IMR-90 (cell line): ENCODE measurements around the gene MGAT5. TPM values are rescaled to one million over a fixed set of nuclear protein-coding genes. Genes with fewer than 3 reads are reported as not detected.

Source experiments
- ATAC-seq: fragments of 200-7000 bp; cut with Tn5 transposase; 2 replicates; pipeline ENCODE4 v1.9.1; 2020; ENCODE audit warnings: low read depth, mild to moderate bottlenecking, moderate library complexity
- BruUV-seq: library from RNA; stranded (reverse); fragments of 400-500 nt; replicated peaks from 2 replicates; lab custom pipeline; 2021; lab: Mats Ljungman, UMichigan
- CTCF ChIA-PET: fragments of 300-600 bp; formaldehyde crosslinking; extraction: SDS; loops from one replicate; lab custom pipeline; 2021; ENCODE audit warnings: antibody characterized with exemption; lab: Yijun Ruan, JAX
- POLR2A ChIA-PET: fragments of 300-600 bp; sonication (Branson Sonifier 250); formaldehyde crosslinking; loops from one replicate; lab custom pipeline; 2022; ENCODE audit warnings: antibody characterized with exemption; ENCODE audit not compliant: unreplicated experiment; lab: Charles Lee
- DNase-seq: peaks from one replicate; pipeline ENCODE4 v3.0.0; 2013
- H2AFZ ChIP-seq: replicated peaks from 2 replicates; pipeline ENCODE3; 2013; ENCODE audit warnings: low read length, mild to moderate bottlenecking; ENCODE audit not compliant: poor library complexity
- H2AK5ac ChIP-seq: 2 replicates; pipeline ENCODE4 v1.6.1; 2013; ENCODE audit warnings: low read depth, low read length, inconsistent platforms
- H2AK9ac ChIP-seq: replicated peaks from 2 replicates; pipeline ENCODE3; 2013; ENCODE audit warnings: mild to moderate bottlenecking, low read depth, low read length, moderate library complexity; ENCODE audit not compliant: poor library complexity
- H2BK120ac ChIP-seq: 2 replicates; pipeline ENCODE4 v1.6.1; 2013; ENCODE audit warnings: low read depth, low read length, inconsistent platforms
- H2BK15ac ChIP-seq: 3 replicates; pipeline ENCODE4 v1.6.1; 2013; ENCODE audit warnings: low read depth, low read length, inconsistent platforms
- H2BK20ac ChIP-seq: 2 replicates; pipeline ENCODE4 v1.6.1; 2013; ENCODE audit warnings: low read depth, mild to moderate bottlenecking, inconsistent platforms, low read length, moderate library complexity
- H2BK5ac ChIP-seq: 2 replicates; pipeline ENCODE4 v1.6.1; 2013; ENCODE audit warnings: mild to moderate bottlenecking, low read depth, low read length, inconsistent platforms; ENCODE audit not compliant: poor library complexity, severe bottlenecking
- H3K14ac ChIP-seq: replicated peaks from 2 replicates; pipeline ENCODE4 v1.6.1; 2013; ENCODE audit warnings: low read depth, low read length, inconsistent platforms
- H3K18ac ChIP-seq: 2 replicates; pipeline ENCODE4 v1.6.1; 2013; ENCODE audit warnings: low read depth, low read length, control low read depth
- H3K23ac ChIP-seq: 2 replicates; pipeline ENCODE4 v1.6.1; 2013; ENCODE audit warnings: low read depth, low read length, inconsistent platforms
- H3K27ac ChIP-seq: 2 replicates; pipeline ENCODE4 v1.5.1; 2013; ENCODE audit warnings: mild to moderate bottlenecking, control low read depth, low read length; ENCODE audit not compliant: insufficient read depth
- H3K27me3 ChIP-seq: 2 replicates; pipeline ENCODE4 v1.6.1; 2013; ENCODE audit warnings: low read length; ENCODE audit not compliant: control insufficient read depth, insufficient read depth
- H3K36me3 ChIP-seq: 2 replicates; pipeline ENCODE4 v1.6.1; 2013; ENCODE audit warnings: low read length, mixed read lengths; ENCODE audit not compliant: control insufficient read depth, insufficient read depth
- H3K4ac ChIP-seq: 2 replicates; pipeline ENCODE4 v1.6.1; 2013; ENCODE audit warnings: low read depth, low read length, inconsistent platforms
- H3K4me1 ChIP-seq: 2 replicates; pipeline ENCODE4 v1.6.1; 2013; ENCODE audit warnings: low read length, mixed read lengths; ENCODE audit not compliant: control insufficient read depth, insufficient read depth
- H3K4me2 ChIP-seq: 2 replicates; pipeline ENCODE4 v1.6.1; 2013; ENCODE audit warnings: low read depth, mild to moderate bottlenecking, control low read depth, low read length, moderate library complexity
- H3K4me3 ChIP-seq: 2 replicates; pipeline ENCODE4 v1.5.1; 2013; ENCODE audit warnings: low read depth, mild to moderate bottlenecking, control low read depth, low read length, moderate library complexity; ENCODE audit not compliant: insufficient read depth
- H3K56ac ChIP-seq: 2 replicates; pipeline ENCODE4 v1.6.1; 2013; ENCODE audit warnings: low read length, inconsistent platforms; ENCODE audit not compliant: insufficient read depth; ENCODE audit errors: extremely low read depth
- H3K79me1 ChIP-seq, 2 experiments: 2 replicates each; pipeline ENCODE4 v1.6.1; 2013; ENCODE audit warnings: low read length in 2 of 2, inconsistent platforms in 1 of 2, low read depth in 1 of 2
- H3K9ac ChIP-seq: 2 replicates; pipeline ENCODE4 v1.6.1; 2013; ENCODE audit warnings: low read depth, low read length, control low read depth
- H3K9me1 ChIP-seq: 2 replicates; pipeline ENCODE4 v1.6.1; 2013; ENCODE audit warnings: low read length, inconsistent platforms; ENCODE audit not compliant: insufficient read depth
- H3K9me3 ChIP-seq: 2 replicates; pipeline ENCODE4 v1.6.1; 2013; ENCODE audit warnings: low read length; ENCODE audit not compliant: control insufficient read depth, insufficient read depth
- H4K20me1 ChIP-seq: 2 replicates; pipeline ENCODE4 v1.6.1; 2013; ENCODE audit warnings: low read length, inconsistent platforms; ENCODE audit not compliant: insufficient read depth
- H4K5ac ChIP-seq: 2 replicates; pipeline ENCODE4 v1.6.1; 2013; ENCODE audit warnings: mild to moderate bottlenecking, low read depth, low read length, control low read depth
- H4K8ac ChIP-seq, 2 experiments: 2 replicates each; pipeline ENCODE4 v1.6.1; 2013; ENCODE audit warnings: low read depth in 2 of 2, low read length in 2 of 2, control low read depth in 1 of 2, inconsistent platforms in 1 of 2
- H4K91ac ChIP-seq: 2 replicates; pipeline ENCODE4 v1.6.1; 2013; ENCODE audit warnings: low read depth, low read length, inconsistent platforms; ENCODE audit not compliant: insufficient read depth
- FOS ChIP-seq: fragments of 150-350 bp; IDR thresholded peaks from 2 replicates; pipeline ENCODE4 v1.6.1; 2016; ENCODE audit warnings: low read depth, low read length
- MAFK ChIP-seq: IDR thresholded peaks from 2 replicates; pipeline ENCODE4 v1.6.1; 2012; ENCODE audit warnings: low read depth, low read length, improper control_type of control experiment
- MAZ ChIP-seq: IDR thresholded peaks from 2 replicates; pipeline ENCODE4 v1.6.1; 2012; ENCODE audit warnings: low read depth, mild to moderate bottlenecking, low read length, improper control_type of control experiment, moderate library complexity, borderline replicate concordance
- POLR2A ChIP-seq: IDR thresholded peaks from 2 replicates; pipeline ENCODE4 v1.6.1; 2012; ENCODE audit warnings: mild to moderate bottlenecking, low read depth, low read length
- RCOR1 ChIP-seq: IDR thresholded peaks from 2 replicates; pipeline ENCODE4 v1.6.1; 2012; ENCODE audit warnings: mild to moderate bottlenecking, low read length, improper control_type of control experiment; ENCODE audit not compliant: insufficient replicate concordance
- RFX5 ChIP-seq: IDR thresholded peaks from 2 replicates; pipeline ENCODE4 v1.8.0; 2012; ENCODE audit warnings: low read depth, mild to moderate bottlenecking, low read length, moderate library complexity
- WGBS, 2 experiments: methylation state at CpG; one replicate each; pipeline versions ENCODE4 v1.1.5 to v1.1.7; 2013; ENCODE audit warnings: missing lambda C conversion rate in 2 of 2; ENCODE audit not compliant: insufficient read length in 1 of 2; ENCODE audit errors: extremely low coverage in 2 of 2; 5-methylcytosine and 5-hydroxymethylcytosine counted together
- dilution Hi-C: fragments of 300-500 bp; cut with HindIII; formaldehyde crosslinking; loops from one replicate; pipeline ENCODE4 v1.14.3; 2018; ENCODE audit warnings: low sequenced_read_pairs; ENCODE audit not compliant: unreplicated experiment
- in situ Hi-C: fragments of 300-500 bp; cut with MboI; formaldehyde crosslinking; loops from 3 replicates; pipeline ENCODE4 v1.14.3; 2019; ENCODE audit warnings: low sequenced_read_pairs, inconsistent platforms, mixed read lengths
- intact Hi-C: fragments of 100-400 bp; cut with micrococcal nuclease; formaldehyde crosslinking; loops from 2 replicates; pipeline ENCODE4 v1.10.0; 2022
- polyA plus RNA-seq, 3 experiments: library from polyadenylated mRNA; depleted of rRNA; stranded (reverse); fragments of >200 nt; gene quantifications; 2 replicates each; pipeline ENCODE4 v1.2.3, GENCODE V29; 2012; ENCODE audit warnings: low replicate concordance in 1 of 3
- total RNA-seq: library from RNA; depleted of rRNA; stranded (reverse); fragments of >200 nt; gene quantifications from 2 replicates; pipeline ENCODE4 v1.2.3, GENCODE V29; 2012
- TF ChIP-seq, protein P1 (sequence below): fragments of 150-350 bp; IDR thresholded peaks from 2 replicates; pipeline ENCODE4 v1.6.1; 2016; ENCODE audit warnings: low read depth, mild to moderate bottlenecking, low read length, moderate library complexity, borderline replicate concordance
- TF ChIP-seq, protein P2 (sequence below): conservative IDR thresholded peaks from 2 replicates; pipeline ENCODE4 v1.5.1; 2012; ENCODE audit warnings: mild to moderate bottlenecking, low read depth, low read length, improper control_type of control experiment

Gene MGAT5
- total and polyA plus RNA-seq, 2 of the 4 experiments (the other 2 are of a cell fraction), result 22.9 to 59.9 TPM

DNA sequence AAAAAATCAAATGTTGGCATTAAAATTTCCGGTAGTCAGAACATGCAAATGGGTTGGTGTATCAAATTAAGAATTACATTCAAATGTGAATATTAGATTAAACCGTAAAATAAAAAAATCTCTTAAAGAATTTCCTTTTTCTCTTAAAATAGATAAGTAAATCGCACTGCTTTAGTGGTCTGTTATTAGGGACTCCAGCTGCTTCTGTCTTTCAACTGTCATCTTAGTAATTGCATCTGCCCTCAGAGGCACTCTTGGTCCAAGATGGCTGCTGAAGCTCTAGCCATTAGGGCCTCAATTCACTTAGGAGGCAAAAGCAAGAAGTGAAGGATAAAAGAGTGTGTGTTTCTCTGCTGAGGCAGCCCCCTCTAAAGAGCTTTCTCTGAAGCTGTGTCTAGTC lies 132.4 kb downstream of the MGAT5 start:
- Histone ChIP-seq H3K56ac (no peak overlapping the region), H3K9me3 (no peaks in the 10 kb centered on the region), H2AK5ac (no peak overlapping the region), H2BK20ac (no peak overlapping the region), H3K36me3 (peaks cover 7% of the 10 kb centered on the region), H3K9ac (no peak overlapping the region), H2BK5ac (no peak overlapping the region), H3K4me2 (no peak overlapping the region), H3K23ac (no peak overlapping the region), H3K4ac (no peak overlapping the region), H3K18ac (no peak overlapping the region), H4K20me1 (no peaks in the 10 kb centered on the region), H2AK9ac (no peak overlapping the region), H3K4me3 (no peak overlapping the region), H4K8ac (no peak overlapping the region), H3K14ac (no peak overlapping the region), H2AFZ (no peak overlapping the region), H2BK15ac (no peak overlapping the region), H2BK120ac (no peak overlapping the region), H3K27ac (no peak overlapping the region), H3K27me3 (no peaks in the 10 kb centered on the region), H3K79me1 (0 out of 4 replicates have a peak, but pooled peaks cover 0 to 5% of the 10 kb centered on the region in 2 experiments), H4K5ac (no peak overlapping the region), H4K91ac (no peak overlapping the region), H3K4me1 (no peaks in the 10 kb centered on the region), H3K9me1 (no peaks in the 10 kb centered on the region)
- CTCF ChIA-PET, result no interaction called here
- POLR2A ChIA-PET, result no interaction called here
- TF ChIP-seq FOS, result no peak
- TF ChIP-seq, protein P1, sequence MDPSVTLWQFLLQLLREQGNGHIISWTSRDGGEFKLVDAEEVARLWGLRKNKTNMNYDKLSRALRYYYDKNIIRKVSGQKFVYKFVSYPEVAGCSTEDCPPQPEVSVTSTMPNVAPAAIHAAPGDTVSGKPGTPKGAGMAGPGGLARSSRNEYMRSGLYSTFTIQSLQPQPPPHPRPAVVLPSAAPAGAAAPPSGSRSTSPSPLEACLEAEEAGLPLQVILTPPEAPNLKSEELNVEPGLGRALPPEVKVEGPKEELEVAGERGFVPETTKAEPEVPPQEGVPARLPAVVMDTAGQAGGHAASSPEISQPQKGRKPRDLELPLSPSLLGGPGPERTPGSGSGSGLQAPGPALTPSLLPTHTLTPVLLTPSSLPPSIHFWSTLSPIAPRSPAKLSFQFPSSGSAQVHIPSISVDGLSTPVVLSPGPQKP, result no peak
- no peak for TF ChIP-seq RFX5
- TF ChIP-seq, protein P2, sequence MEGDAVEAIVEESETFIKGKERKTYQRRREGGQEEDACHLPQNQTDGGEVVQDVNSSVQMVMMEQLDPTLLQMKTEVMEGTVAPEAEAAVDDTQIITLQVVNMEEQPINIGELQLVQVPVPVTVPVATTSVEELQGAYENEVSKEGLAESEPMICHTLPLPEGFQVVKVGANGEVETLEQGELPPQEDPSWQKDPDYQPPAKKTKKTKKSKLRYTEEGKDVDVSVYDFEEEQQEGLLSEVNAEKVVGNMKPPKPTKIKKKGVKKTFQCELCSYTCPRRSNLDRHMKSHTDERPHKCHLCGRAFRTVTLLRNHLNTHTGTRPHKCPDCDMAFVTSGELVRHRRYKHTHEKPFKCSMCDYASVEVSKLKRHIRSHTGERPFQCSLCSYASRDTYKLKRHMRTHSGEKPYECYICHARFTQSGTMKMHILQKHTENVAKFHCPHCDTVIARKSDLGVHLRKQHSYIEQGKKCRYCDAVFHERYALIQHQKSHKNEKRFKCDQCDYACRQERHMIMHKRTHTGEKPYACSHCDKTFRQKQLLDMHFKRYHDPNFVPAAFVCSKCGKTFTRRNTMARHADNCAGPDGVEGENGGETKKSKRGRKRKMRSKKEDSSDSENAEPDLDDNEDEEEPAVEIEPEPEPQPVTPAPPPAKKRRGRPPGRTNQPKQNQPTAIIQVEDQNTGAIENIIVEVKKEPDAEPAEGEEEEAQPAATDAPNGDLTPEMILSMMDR, result no peak
- no peak for TF ChIP-seq RCOR1
- no peak for TF ChIP-seq POLR2A
- TF ChIP-seq MAFK, result no peak
- no peak for TF ChIP-seq MAZ
- in situ Hi-C loops (no loop called here), dilution Hi-C loops (no loop called here), intact Hi-C loops (no loop called here)
- ATAC-seq (no peak), DNase-seq (no peak)
- BruUV-seq, result no TSS peak
- no CpG with 5 or more reads among the region's 3 CpGs for WGBS, 2 experiments
